Right atrium auricular region (tissue), 2 donors: Measurements from ENCODE around the gene NQO1. TPM values are rescaled to one million over a fixed set of nuclear protein-coding genes. Genes with fewer than 3 reads are reported as not detected.

ENCODE experiments used
- DNase-seq: peaks from one replicate; pipeline ENCODE4 v3.0.0-alpha.2; 2019; ENCODE audit warnings: low spot score
- H3K27ac ChIP-seq, 2 donors: fragments of 200-600 bp; sonication (generic); 1 replicate in 1 of 2; 2 replicates in 1 of 2; pipeline ENCODE4 v1.5.1; 2016 to 2019
- H3K27me3 ChIP-seq, 2 donors: fragments of 200-600 bp; sonication (generic); one replicate each; pipeline versions ENCODE4 v1.5.1 to v1.6.0; 2017 to 2019
- H3K36me3 ChIP-seq: fragments of 200-600 bp; sonication (generic); one replicate; pipeline ENCODE4 v1.5.1; 2016
- H3K4me1 ChIP-seq, 2 donors: fragments of 200-600 bp; sonication (generic); one replicate each; pipeline versions ENCODE4 v1.5.1 to v1.6.0; 2017 to 2019
- H3K4me3 ChIP-seq, 2 donors: fragments of 200-600 bp; sonication (generic); 1 replicate in 1 of 2; 2 replicates in 1 of 2; pipeline ENCODE4 v1.5.1; 2017 to 2019; ENCODE audit warnings: mild to moderate bottlenecking in 1 of 2, moderate library complexity in 1 of 2
- H3K9me3 ChIP-seq, 2 donors: fragments of 200-600 bp; sonication (generic); one replicate each; pipeline ENCODE4 v1.5.1; 2019
- CTCF ChIP-seq, 2 donors: fragments of 200-600 bp; sonication (generic); IDR thresholded peaks; one replicate each; pipeline ENCODE4 v1.5.1; 2019; ENCODE audit warnings: antibody characterized with exemption in 2 of 2
- total RNA-seq, 2 donors: library from RNA; depleted of rRNA; stranded (reverse); fragments of >200 nt; gene quantifications; one replicate each; pipeline ENCODE4 v1.1.0, GENCODE V29; 2016

Gene NQO1
- total RNA-seq: 10 to 100 TPM; 41.8 to 62.9 TPM

GRCh38 chr16:69726313-69727060 is at the start of gene NQO1:
TSS of gene NQO1 (minus strand) at chr16:69726560. CDS start at chr16:69726439, 121 bp downstream.
- H3K9me3 ChIP-seq: no peaks in the 10 kb centered on the region
- H3K27me3 ChIP-seq: no peaks in the 10 kb centered on the region
- DNase-seq: peak; percentile 97
- no peaks in the 10 kb centered on the region for H3K36me3 ChIP-seq
- peak within 1 kb of the TSS; percentile 47 to 56 for H3K4me3 ChIP-seq
- H3K27ac ChIP-seq: peak within 1 kb of the TSS; percentile 68 to 82
- H3K4me1 ChIP-seq: peaks cover 0 to 40% of the 10 kb centered on the region in 2 donors
- TF ChIP-seq CTCF (IDR thresholded peaks at IDR 0.05): no peak

GRCh38 chr16:69775563-69775962 is 49.2 kb upstream of the NQO1 start:
- Histone ChIP-seq H3K36me3 (no peaks in the 10 kb centered on the region), H3K4me3 (no peak overlapping the region), H3K27ac (no peak overlapping the region), H3K4me1 (peaks cover 0 to 14% of the 10 kb centered on the region in 2 donors), H3K9me3 (peaks cover 0 to 14% of the 10 kb centered on the region in 2 donors), H3K27me3 (no peaks in the 10 kb centered on the region)
- DNase-seq: no peak
- no peak for TF ChIP-seq CTCF (IDR thresholded peaks at IDR 0.05)

GRCh38 chr16:69773260-69773947 is 47.0 kb upstream of the NQO1 start:
- Histone ChIP-seq H3K27me3 (no peaks in the 10 kb centered on the region), H3K36me3 (no peaks in the 10 kb centered on the region), H3K9me3 (peaks cover 0 to 14% of the 10 kb centered on the region in 2 donors), H3K4me3 (no peak overlapping the region), H3K4me1 (peaks cover 0 to 14% of the 10 kb centered on the region in 2 donors), H3K27ac (no peak overlapping the region)
- no peak for DNase-seq
- no peak for TF ChIP-seq CTCF (IDR thresholded peaks at IDR 0.05)

GRCh38 chr16:69771651-69771967 is 45.2 kb upstream of the NQO1 start:
- Histone ChIP-seq H3K4me3 (no peak overlapping the region), H3K36me3 (no peaks in the 10 kb centered on the region), H3K4me1 (peaks cover 0 to 14% of the 10 kb centered on the region in 2 donors), H3K27me3 (no peaks in the 10 kb centered on the region), H3K9me3 (peaks cover 0 to 14% of the 10 kb centered on the region in 2 donors), H3K27ac (no peak overlapping the region)
- no peak for TF ChIP-seq CTCF (IDR thresholded peaks at IDR 0.05)
- no peak for DNase-seq

- H3K4me3 ChIP-seq: no peak overlapping the region
- H3K27ac ChIP-seq: no peak overlapping the region
- DNase-seq: no peak
- no peaks in the 10 kb centered on the region for H3K27me3 ChIP-seq
- no peaks in the 10 kb centered on the region for H3K9me3 ChIP-seq
- TF ChIP-seq CTCF (IDR thresholded peaks at IDR 0.05): no peak
- H3K4me1 ChIP-seq: peaks cover 0 to 14% of the 10 kb centered on the region in 2 donors
- H3K36me3 ChIP-seq: no peaks in the 10 kb centered on the region
Measured at GRCh38 chr16:69769404-69769803, 43.0 kb upstream of the NQO1 start.
